GM18505 (cell line): ENCODE results near the gene REXO1.

Experiments
- ATAC-seq: cut with Tn5 transposase; IDR thresholded peaks from one replicate; pipeline ENCODE4 v1.9.1; 2021; ENCODE audit not compliant: unreplicated experiment
- POLR2A ChIP-seq: IDR thresholded peaks from 4 replicates; pipeline ENCODE4 v1.6.1; 2011; ENCODE audit warnings: borderline replicate concordance; ENCODE audit not compliant: insufficient read depth, insufficient read length; ENCODE audit errors: extremely low read depth

Gene REXO1

GRCh38 chr19:1860042-1860775 lies 11.9 kb upstream of the REXO1 start:
- ATAC-seq: no peak
- no peak for TF ChIP-seq POLR2A

GRCh38 chr19:1859331-1859781 lies 11.1 kb upstream of the REXO1 start:
- TF ChIP-seq POLR2A: no peak
- ATAC-seq: no peak

GRCh38 chr19:1858412-1859081 lies 10.3 kb upstream of the REXO1 start:
- ATAC-seq: no peak
- no peak for TF ChIP-seq POLR2A

- no peak for ATAC-seq
- TF ChIP-seq POLR2A: no peak
These were observed 9.5 kb upstream of the REXO1 start for GRCh38 chr19:1857648-1858326.

GRCh38 chr19:1856698-1857603 lies 8.7 kb upstream of the REXO1 start:
- TF ChIP-seq POLR2A: peak; percentile 22
- ATAC-seq: peak; percentile 26

GRCh38 chr19:1856345-1856697 lies 8.0 kb upstream of the REXO1 start:
- no peak for ATAC-seq
- peak; percentile 4 for TF ChIP-seq POLR2A

GRCh38 chr19:1855828-1856255 lies 7.6 kb upstream of the REXO1 start:
- no peak for ATAC-seq
- no peak for TF ChIP-seq POLR2A

GRCh38 chr19:1855040-1855827 lies 7.0 kb upstream of the REXO1 start:
- TF ChIP-seq POLR2A: peak; percentile 66
- peak; percentile 44 for ATAC-seq

GRCh38 chr19:1854542-1855039 lies 6.3 kb upstream of the REXO1 start:
- TF ChIP-seq POLR2A: no peak
- ATAC-seq: no peak

- no peak for ATAC-seq
- TF ChIP-seq POLR2A: no peak
These were observed 5.8 kb upstream of the REXO1 start for GRCh38 chr19:1854039-1854541.

- ATAC-seq: no peak
These were observed 5.2 kb upstream of the REXO1 start for GRCh38 chr19:1853295-1854038.

More at GRCh38 chr19:1853295-1854038, 5.2 kb upstream of the REXO1 start:
- peak; percentile 10 for TF ChIP-seq POLR2A
